ENCODE measurements around the gene APEH. TPM values are rescaled to one million over a fixed set of nuclear protein-coding genes. Genes with fewer than 3 reads are reported as not detected.

The APEH gene
- total RNA-seq, 1 donor from 2014 or later = 80.8 TPM

DNA sequence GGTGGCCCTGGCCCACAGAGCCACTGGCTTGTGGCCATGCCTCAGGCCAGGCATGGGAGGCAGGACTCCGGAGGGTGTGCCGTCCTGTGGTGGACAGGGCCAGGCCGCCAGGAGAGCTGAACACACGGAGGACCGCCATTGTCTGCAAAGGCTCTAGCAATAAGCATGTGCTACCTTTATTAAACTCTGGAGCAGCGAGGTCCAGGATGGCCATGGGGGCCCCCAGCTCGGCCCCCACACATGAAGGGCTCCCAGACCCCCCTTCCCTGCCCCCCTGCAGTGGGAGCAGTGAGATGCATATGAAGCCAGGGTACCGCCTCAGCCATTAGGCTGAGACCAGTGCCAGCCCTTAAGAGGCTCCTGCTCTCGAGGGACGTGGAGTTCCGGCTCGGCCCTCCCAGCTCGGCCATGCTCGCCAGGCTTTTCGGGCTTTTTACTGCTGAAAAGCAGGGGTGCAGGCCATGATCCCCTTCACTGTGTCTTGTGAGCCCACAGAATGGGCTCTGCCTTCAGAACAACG lies 42.6 kb downstream of the APEH start:
- Histone ChIP-seq H3K9me3 (ENCODE audit: insufficient read depth, low read depth, low read length) (no peaks in the 10 kb centered on the region), H3K4me1 (ENCODE audit: insufficient read depth, low read length) (peaks cover 12% of the 10 kb centered on the region), H3K4me3 (ENCODE audit: insufficient read depth, low read depth, low read length) (no peak overlapping the region), H3K79me2 (ENCODE audit: insufficient read depth, low read length) (peaks cover 9% of the 10 kb centered on the region), H3K36me3 (ENCODE audit: insufficient read depth, low read length) (peaks cover 3% of the 10 kb centered on the region), H3K9ac (ENCODE audit: low read length) (no peak overlapping the region), H3K27me3 (ENCODE audit: insufficient read depth, low read length) (no peaks in the 10 kb centered on the region), H3K27ac (ENCODE audit: low read depth, low read length) (no peak overlapping the region), H2AFZ (ENCODE audit: low read depth, low read length) (no peak overlapping the region), H4K20me1 (ENCODE audit: insufficient read depth, low read length) (peaks cover 43% of the 10 kb centered on the region), H3K4me2 (ENCODE audit: low read length) (no peak overlapping the region)
- Mint-ChIP-seq H3K4me1 (ENCODE audit: low read depth, unreplicated experiment) (peaks cover 3% of the 10 kb centered on the region), H3K36me3 (ENCODE audit: low read depth, unreplicated experiment) (peaks cover 9% of the 10 kb centered on the region), H3K4me3 (ENCODE audit: unreplicated experiment) (no peak overlapping the region), H3K9me3 (ENCODE audit: unreplicated experiment) (peaks cover 3% of the 10 kb centered on the region), H3K27ac (ENCODE audit: unreplicated experiment) (no peak overlapping the region), H3K27me3 (ENCODE audit: low read depth, unreplicated experiment) (no peaks in the 10 kb centered on the region)
- TF ChIP-seq CTCF (IDR thresholded peaks at IDR 0.05; ENCODE audit: insufficient read depth, low read depth, low read length) = no peak
- TF ChIP-seq EZH2 (IDR thresholded peaks at IDR 0.05; ENCODE audit: insufficient read depth, low read length) = no peak
- FAIRE-seq (no peak), DNase-seq (ENCODE audit: low read depth) (no peak)

DNA sequence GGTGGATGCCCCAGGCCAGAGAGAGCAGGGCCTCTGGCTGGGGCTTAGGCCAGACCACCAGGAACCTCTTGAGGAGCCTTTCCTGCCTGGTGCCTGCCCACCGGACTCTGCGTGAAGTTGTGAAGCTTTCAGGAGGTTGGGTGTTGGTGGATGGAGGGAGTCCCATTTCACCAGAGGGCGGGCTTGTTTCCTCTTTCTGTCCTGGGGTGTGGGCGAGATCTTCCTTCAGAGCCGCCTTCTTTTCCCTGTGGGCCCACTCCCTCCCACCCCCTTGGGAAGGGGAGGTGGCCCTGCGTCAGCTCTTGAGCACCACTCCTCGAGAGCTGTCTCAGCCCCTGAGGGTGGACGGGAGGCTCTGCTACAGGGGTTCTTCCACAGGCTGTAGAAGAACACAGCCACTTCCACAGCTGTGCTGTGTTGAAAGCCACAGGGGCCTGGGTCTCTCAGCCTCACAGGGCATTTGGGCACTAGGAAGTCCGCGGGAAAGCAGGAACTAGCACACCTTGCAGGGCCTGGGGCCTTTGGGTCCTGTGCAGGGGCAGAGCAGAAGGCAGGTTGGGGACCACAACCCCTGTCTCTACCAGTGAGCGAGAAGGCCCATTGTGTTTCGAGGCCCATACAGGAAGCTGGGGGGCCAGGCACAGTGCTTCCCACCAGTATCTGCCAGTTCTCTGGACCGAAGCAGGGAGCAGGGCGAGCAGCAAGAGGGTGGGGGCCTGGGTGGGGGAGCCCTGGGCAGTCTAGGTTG lies 43.2 kb downstream of the APEH start:
- peaks cover 3% of the 10 kb centered on the region for H3K36me3 ChIP-seq (ENCODE audit: insufficient read depth, low read length)
- H3K4me1 ChIP-seq (ENCODE audit: insufficient read depth, low read length) = peaks cover 12% of the 10 kb centered on the region
- H4K20me1 ChIP-seq (ENCODE audit: insufficient read depth, low read length) = peaks cover 48% of the 10 kb centered on the region
- Mint-ChIP-seq H3K4me3 (ENCODE audit: unreplicated experiment) (no peak overlapping the region), H3K4me1 (ENCODE audit: low read depth, unreplicated experiment) (peaks cover 5% of the 10 kb centered on the region), H3K27ac (ENCODE audit: unreplicated experiment) (no peak overlapping the region), H3K9me3 (ENCODE audit: unreplicated experiment) (peaks cover 3% of the 10 kb centered on the region), H3K36me3 (ENCODE audit: low read depth, unreplicated experiment) (peaks cover 10% of the 10 kb centered on the region), H3K27me3 (ENCODE audit: low read depth, unreplicated experiment) (no peaks in the 10 kb centered on the region)
- no peak overlapping the region for H2AFZ ChIP-seq (ENCODE audit: low read depth, low read length)
- DNase-seq (ENCODE audit: low read depth) (no peak), FAIRE-seq (no peak)
- H3K79me2 ChIP-seq (ENCODE audit: insufficient read depth, low read length) = peaks cover 15% of the 10 kb centered on the region
- H3K9me3 ChIP-seq (ENCODE audit: insufficient read depth, low read depth, low read length) = no peaks in the 10 kb centered on the region
- no peaks in the 10 kb centered on the region for H3K27me3 ChIP-seq (ENCODE audit: insufficient read depth, low read length)
- H3K9ac ChIP-seq (ENCODE audit: low read length) = no peak overlapping the region
- no peak overlapping the region for H3K4me2 ChIP-seq (ENCODE audit: low read length)
- no peak overlapping the region for H3K27ac ChIP-seq (ENCODE audit: low read depth, low read length)
- TF ChIP-seq EZH2 (IDR thresholded peaks at IDR 0.05; ENCODE audit: insufficient read depth, low read length) (no peak), CTCF (IDR thresholded peaks at IDR 0.05; ENCODE audit: insufficient read depth, low read depth, low read length) (no peak)
- H3K4me3 ChIP-seq (ENCODE audit: insufficient read depth, low read depth, low read length) = no peak overlapping the region

Measured in astrocyte (in vitro differentiated cells and primary cell).